SJCRH30 (cell line): ENCODE results near the gene ITM2C. TPM values are rescaled to one million over a fixed set of nuclear protein-coding genes. Genes with fewer than 3 reads are reported as not detected.

Experiments
- DNase-seq, 2 experiments: peaks; one replicate each; pipeline ENCODE4 v3.0.0-alpha.2; 2015 to 2020
- H3K27ac ChIP-seq: fragments of 250-450 bp; sonication (Bioruptor Pico); 2 replicates; pipeline ENCODE4 v1.5.1; 2020; ENCODE audit warnings: mild to moderate bottlenecking, moderate library complexity
- H3K27me3 ChIP-seq: fragments of 250-450 bp; sonication (Bioruptor Pico); 2 replicates; pipeline ENCODE4 v1.5.1; 2020; ENCODE audit warnings: mild to moderate bottlenecking, moderate library complexity
- H3K36me3 ChIP-seq: fragments of 250-450 bp; sonication (Bioruptor Pico); 2 replicates; pipeline ENCODE4 v1.5.1; 2020; ENCODE audit warnings: mild to moderate bottlenecking, moderate library complexity
- H3K4me1 ChIP-seq: fragments of 250-450 bp; sonication (Bioruptor Pico); 2 replicates; pipeline ENCODE4 v1.5.1; 2020; ENCODE audit warnings: mild to moderate bottlenecking, moderate library complexity
- H3K4me3 ChIP-seq: fragments of 250-450 bp; sonication (Bioruptor Pico); 2 replicates; pipeline ENCODE4 v1.5.1; 2020; ENCODE audit warnings: mild to moderate bottlenecking, moderate library complexity
- H3K9me3 ChIP-seq: fragments of 250-450 bp; sonication (Bioruptor Pico); replicated peaks from 2 replicates; pipeline ENCODE4 v1.5.1; 2020; ENCODE audit warnings: mild to moderate bottlenecking, moderate library complexity
- total RNA-seq: library from RNA; depleted of rRNA; stranded (reverse); fragments of >200 nt; shearing (Covaris generic); gene quantifications from 2 replicates; pipeline ENCODE4 v1.2.3, GENCODE V29; 2014

The ITM2C gene
- total RNA-seq, 1 experiment from 2014 or later: 20.9 TPM

GRCh38 chr2:230910546-230911177 lies 45.9 kb downstream of the ITM2C start:
- no peak for DNase-seq
- peaks cover 27% of the 10 kb centered on the region for H3K27me3 ChIP-seq
- H3K36me3 ChIP-seq: no peaks in the 10 kb centered on the region
- H3K4me3 ChIP-seq: no peak overlapping the region
- H3K4me1 ChIP-seq: no peaks in the 10 kb centered on the region
- no peaks in the 10 kb centered on the region for H3K9me3 ChIP-seq
- no peak overlapping the region for H3K27ac ChIP-seq

DNA sequence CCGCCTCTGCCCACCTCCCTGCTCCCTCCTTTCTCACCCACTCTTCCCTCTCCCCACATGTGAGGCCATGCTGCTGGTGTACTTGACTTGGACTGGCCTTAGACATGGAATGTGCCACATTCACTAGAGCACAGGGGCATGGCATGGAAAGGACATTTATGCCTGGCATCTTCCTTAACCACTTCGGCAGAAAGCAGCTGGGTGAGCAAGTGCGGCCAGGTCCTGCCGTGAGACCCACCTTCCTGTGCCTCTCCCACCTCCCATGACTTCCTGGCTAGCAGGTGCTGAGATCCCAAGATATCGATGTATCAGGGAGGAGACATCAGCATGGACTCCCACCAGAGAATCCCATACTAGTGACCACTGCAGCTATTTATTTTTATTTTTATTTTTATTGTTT lies 47.3 kb downstream of the ITM2C start:
- Histone ChIP-seq H3K27ac (no peak overlapping the region), H3K27me3 (peaks cover 17% of the 10 kb centered on the region), H3K4me3 (no peak overlapping the region), H3K9me3 (no peaks in the 10 kb centered on the region), H3K4me1 (no peaks in the 10 kb centered on the region), H3K36me3 (no peaks in the 10 kb centered on the region)
- DNase-seq: no peak

GRCh38 chr2:230912724-230913123 lies 48.0 kb downstream of the ITM2C start:
- no peak for DNase-seq
- Histone ChIP-seq H3K4me3 (no peak overlapping the region), H3K27ac (no peak overlapping the region), H3K36me3 (no peaks in the 10 kb centered on the region), H3K27me3 (peaks cover 19% of the 10 kb centered on the region), H3K4me1 (no peaks in the 10 kb centered on the region), H3K9me3 (no peaks in the 10 kb centered on the region)

DNA sequence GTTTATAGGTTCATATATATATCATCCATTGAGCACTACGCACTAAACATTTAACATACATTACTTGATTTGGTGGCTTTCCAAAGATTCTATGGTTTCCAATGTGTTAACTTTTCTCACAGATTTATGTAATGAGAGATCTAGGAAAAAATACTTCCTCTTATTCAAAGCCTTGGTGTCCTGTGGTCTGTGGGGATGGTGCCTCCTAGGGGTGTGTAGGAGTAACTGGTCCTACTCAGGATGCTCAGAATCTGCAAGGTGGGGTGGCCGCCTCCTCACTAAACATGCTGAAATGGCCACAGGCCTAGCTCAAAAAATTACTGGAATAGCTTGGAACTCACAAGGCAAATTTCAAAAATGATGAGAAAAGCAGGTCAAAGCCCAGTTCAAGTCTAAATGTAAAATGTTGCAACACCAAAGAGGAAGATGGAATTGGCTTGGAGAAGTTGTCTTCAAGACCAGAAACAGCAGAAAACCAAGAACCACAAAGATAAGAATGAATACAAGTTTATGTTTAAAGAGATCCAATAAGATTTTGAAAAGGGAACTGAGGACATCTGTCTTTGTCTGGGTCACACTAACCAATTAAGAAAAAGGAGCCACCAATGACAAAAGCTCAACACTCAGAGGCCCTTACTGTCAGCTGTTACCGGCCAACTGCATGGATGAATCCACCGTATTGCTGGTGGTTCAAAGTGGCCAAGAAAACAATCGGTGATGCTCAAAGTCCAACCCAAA lies 48.8 kb downstream of the ITM2C start:
- peak; percentile 32 to 53 for DNase-seq
- H3K9me3 ChIP-seq: no peaks in the 10 kb centered on the region
- H3K27ac ChIP-seq: no peak overlapping the region
- peaks cover 26% of the 10 kb centered on the region for H3K27me3 ChIP-seq
- H3K4me3 ChIP-seq: no peak overlapping the region
- no peaks in the 10 kb centered on the region for H3K36me3 ChIP-seq
- no peaks in the 10 kb centered on the region for H3K4me1 ChIP-seq

GRCh38 chr2:230914886-230915285 lies 50.1 kb downstream of the ITM2C start:
- H3K36me3 ChIP-seq: no peaks in the 10 kb centered on the region
- no peaks in the 10 kb centered on the region for H3K9me3 ChIP-seq
- no peaks in the 10 kb centered on the region for H3K4me1 ChIP-seq
- no peak overlapping the region for H3K4me3 ChIP-seq
- peaks cover 36% of the 10 kb centered on the region for H3K27me3 ChIP-seq
- no peak overlapping the region for H3K27ac ChIP-seq
- no peak for DNase-seq

- Histone ChIP-seq H3K27ac (no peak overlapping the region), H3K4me1 (no peaks in the 10 kb centered on the region), H3K9me3 (no peaks in the 10 kb centered on the region), H3K4me3 (no peak overlapping the region), H3K36me3 (no peaks in the 10 kb centered on the region), H3K27me3 (peaks cover 36% of the 10 kb centered on the region)
- no peak for DNase-seq
Measured at GRCh38 chr2:230915319-230915718, 50.6 kb downstream of the ITM2C start.

DNA sequence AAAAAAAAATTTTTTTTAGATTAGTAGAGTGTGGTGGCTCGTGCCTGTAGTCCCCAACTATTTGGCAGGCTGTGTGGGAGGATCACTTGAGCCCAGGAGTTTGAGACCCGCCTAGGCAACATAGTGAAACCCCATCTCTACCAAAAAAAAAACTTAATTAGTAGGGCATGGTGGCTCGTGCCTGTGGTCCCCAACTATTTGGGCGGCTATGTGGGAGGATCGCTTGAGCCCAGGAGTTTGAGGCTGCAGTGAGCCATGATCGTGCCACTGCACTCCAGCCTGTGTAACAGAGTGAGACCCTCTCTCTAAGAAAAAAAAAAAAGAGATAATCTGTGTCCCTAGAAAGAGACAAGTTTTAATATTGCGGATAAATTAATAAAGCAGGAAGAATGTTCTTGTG lies 51.5 kb downstream of the ITM2C start:
- Histone ChIP-seq H3K4me1 (no peaks in the 10 kb centered on the region), H3K27me3 (peaks cover 43% of the 10 kb centered on the region), H3K9me3 (no peaks in the 10 kb centered on the region), H3K36me3 (no peaks in the 10 kb centered on the region), H3K4me3 (no peak overlapping the region), H3K27ac (no peak overlapping the region)
- no peak for DNase-seq

DNA sequence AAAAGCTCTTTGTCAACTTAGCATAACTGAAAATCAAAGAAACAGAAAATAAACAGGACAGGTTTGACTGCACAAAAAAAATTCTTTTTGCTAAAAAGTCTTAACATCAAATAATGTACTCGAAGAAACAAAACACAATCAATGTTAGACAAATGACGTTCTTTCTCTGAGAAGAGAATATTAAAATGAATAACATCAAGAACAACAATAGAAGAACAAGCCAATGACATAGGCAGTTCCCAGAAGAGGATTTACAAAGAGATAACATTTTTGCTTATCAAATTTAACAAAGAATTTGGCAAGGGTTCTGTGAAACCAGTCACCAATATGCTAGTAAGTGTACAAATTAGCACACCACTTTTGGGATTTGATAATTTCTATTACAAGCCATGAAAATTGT lies 54.5 kb downstream of the ITM2C start:
- DNase-seq: no peak
- Histone ChIP-seq H3K4me1 (no peaks in the 10 kb centered on the region), H3K9me3 (no peaks in the 10 kb centered on the region), H3K36me3 (no peaks in the 10 kb centered on the region), H3K27me3 (peaks cover 41% of the 10 kb centered on the region), H3K27ac (no peak overlapping the region), H3K4me3 (no peak overlapping the region)

DNA sequence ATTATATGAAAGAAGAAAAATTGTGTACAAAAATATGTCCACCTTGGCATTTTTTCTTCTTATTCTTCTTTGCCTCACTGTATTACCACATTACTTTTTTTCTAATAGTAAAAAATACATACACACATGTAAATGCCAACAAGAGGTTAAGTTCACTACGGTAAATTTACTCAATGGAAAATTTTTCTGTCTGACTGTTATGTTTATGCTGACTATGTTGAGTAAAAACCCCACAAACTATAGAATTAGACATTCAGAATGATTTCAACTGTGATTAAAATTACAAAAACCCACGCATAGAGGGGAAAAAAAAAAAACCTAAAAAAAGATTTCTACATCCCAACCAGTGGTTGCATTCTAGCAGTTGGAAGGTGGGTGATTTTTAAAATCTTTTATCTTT lies 54.9 kb downstream of the ITM2C start:
- Histone ChIP-seq H3K9me3 (no peaks in the 10 kb centered on the region), H3K4me1 (no peaks in the 10 kb centered on the region), H3K27ac (no peak overlapping the region), H3K36me3 (no peaks in the 10 kb centered on the region), H3K27me3 (peaks cover 44% of the 10 kb centered on the region), H3K4me3 (no peak overlapping the region)
- DNase-seq: no peak

DNA sequence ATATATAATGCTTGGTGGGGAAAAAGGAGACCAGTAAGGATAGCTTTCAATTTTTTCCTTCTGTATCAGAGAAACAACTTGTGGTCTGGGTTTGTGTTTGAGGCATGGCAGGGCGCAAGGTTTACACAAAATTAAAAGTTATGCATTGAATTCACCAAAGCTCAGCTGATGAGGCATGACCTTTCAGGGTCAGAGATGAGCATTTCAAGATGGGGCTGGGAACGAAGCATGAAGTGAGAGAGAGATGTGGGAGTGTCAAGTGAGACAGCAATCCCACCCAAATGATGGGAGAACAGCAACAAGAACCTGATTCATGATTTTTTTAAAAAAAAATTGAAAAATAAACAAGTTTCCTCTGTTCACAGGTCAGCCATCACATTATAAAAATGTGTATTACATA lies 55.4 kb downstream of the ITM2C start:
- no peak for DNase-seq
- H3K27me3 ChIP-seq: peaks cover 44% of the 10 kb centered on the region
- H3K36me3 ChIP-seq: no peaks in the 10 kb centered on the region
- no peaks in the 10 kb centered on the region for H3K4me1 ChIP-seq
- no peak overlapping the region for H3K4me3 ChIP-seq
- no peak overlapping the region for H3K27ac ChIP-seq
- H3K9me3 ChIP-seq: no peaks in the 10 kb centered on the region

DNA sequence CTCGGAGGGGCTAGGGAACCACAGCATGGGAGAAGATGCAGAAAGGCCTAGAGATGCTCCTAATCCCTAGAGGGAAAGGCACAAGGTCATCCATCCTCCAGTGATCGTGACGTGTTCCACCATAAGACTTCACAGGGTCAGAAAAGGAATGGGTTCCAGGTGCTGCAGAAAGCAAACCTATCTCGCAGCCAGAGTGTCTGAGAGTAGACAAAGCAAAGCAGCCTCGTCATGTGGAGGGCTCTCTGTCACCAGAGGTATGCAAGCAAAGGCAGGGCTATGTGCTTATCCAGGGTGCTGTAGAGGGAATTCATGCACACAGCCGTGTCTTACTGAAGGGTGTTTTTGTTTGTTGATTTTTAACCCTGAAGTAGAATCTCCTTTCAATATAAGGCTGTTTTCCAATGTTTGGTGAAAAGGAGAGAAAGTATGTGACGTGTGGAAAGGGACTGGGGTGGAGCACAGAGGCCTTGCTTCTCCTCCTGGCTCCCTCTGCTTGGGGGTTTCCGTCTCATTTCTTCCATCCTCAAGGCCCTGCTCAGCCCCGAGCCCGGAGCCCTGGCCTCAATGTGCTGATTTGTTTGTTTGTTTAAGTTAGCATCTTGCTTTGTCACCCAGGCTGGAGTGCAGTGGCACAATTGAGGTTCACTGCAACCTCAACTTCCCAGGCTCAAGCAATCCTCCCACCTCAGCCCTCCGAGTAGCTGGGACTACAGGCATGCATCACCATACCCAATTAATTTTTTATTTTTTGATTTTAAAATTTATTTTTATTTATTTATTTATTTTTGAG lies 57.3 kb downstream of the ITM2C start:
- H3K9me3 ChIP-seq: no peaks in the 10 kb centered on the region
- peak in 1 of 2 experiments; percentile 1 for DNase-seq
- H3K27me3 ChIP-seq: peaks cover 52% of the 10 kb centered on the region
- no peak overlapping the region for H3K4me3 ChIP-seq
- no peak overlapping the region for H3K27ac ChIP-seq
- no peaks in the 10 kb centered on the region for H3K4me1 ChIP-seq
- no peaks in the 10 kb centered on the region for H3K36me3 ChIP-seq

GRCh38 chr2:230922951-230923717 lies 58.4 kb downstream of the ITM2C start:
- DNase-seq: no peak
- Histone ChIP-seq H3K27me3 (peaks cover 56% of the 10 kb centered on the region), H3K27ac (no peak overlapping the region), H3K36me3 (no peaks in the 10 kb centered on the region), H3K4me1 (no peaks in the 10 kb centered on the region), H3K4me3 (no peak overlapping the region), H3K9me3 (no peaks in the 10 kb centered on the region)

- no peaks in the 10 kb centered on the region for H3K4me1 ChIP-seq
- H3K27ac ChIP-seq: no peak overlapping the region
- H3K9me3 ChIP-seq: no peaks in the 10 kb centered on the region
- peaks cover 57% of the 10 kb centered on the region for H3K27me3 ChIP-seq
- H3K36me3 ChIP-seq: no peaks in the 10 kb centered on the region
- no peak for DNase-seq
- H3K4me3 ChIP-seq: no peak overlapping the region
Measured at GRCh38 chr2:230924092-230924469, 59.3 kb downstream of the ITM2C start.

DNA sequence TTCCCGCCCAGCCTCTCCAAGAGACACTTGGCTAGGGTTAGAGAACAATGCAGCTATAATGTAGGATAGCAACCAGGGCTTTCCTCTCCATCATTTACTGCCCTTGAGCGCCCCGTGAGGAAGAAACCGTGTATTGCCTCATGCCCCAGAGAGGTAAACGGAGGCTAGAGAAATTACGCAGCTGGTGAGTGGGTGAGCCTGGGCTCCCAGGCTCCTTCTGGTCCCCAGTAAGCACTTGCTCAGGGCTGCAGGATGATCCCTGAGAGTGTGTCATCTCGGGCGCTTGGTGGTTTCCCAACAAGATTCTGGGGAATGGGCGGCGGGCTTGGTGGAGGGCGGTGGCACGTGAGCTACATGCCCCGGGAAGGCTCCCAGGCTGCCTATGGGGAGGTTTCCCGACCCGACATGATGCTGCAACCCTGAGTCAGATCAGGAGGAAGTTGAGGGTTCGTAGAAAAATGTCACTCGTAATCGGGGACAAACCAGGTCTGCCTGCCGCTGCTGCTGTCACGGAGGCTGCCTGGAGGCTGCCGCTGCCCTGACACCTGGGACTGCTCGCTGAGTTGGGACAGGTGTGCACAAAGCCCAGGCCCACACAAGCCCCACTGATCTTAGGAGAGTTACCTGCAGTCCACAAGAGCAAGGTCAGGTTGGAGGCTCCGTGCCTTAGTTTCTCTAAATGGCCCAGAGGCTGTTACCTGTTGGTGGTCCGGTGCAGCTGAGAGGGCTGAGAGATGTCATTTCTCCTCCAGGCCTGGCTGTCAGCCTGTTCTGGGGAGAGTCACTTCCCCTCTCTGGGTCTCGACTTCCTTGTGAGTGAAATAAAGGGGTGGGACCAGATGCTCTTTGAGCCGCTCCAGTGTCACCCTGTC lies 60.0 kb downstream of the ITM2C start, which contains the start of gene GPR55:
GPR55 (minus strand) TSS at position 773 of the 872 bp plus-strand sequence. CDS start 14,280 bp downstream, outside the sequence.
- Histone ChIP-seq H3K4me1 (no peaks in the 10 kb centered on the region), H3K27me3 (peaks cover 56% of the 10 kb centered on the region), H3K4me3 (no peak within 1 kb of the TSS), H3K9me3 (no peaks in the 10 kb centered on the region), H3K27ac (no peak within 1 kb of the TSS), H3K36me3 (no peaks in the 10 kb centered on the region)
- peak in 1 of 2 experiments; percentile 36 for DNase-seq
